ENCODE measurements around the gene GAB1.

- TF ChIP-seq, protein P1, sequence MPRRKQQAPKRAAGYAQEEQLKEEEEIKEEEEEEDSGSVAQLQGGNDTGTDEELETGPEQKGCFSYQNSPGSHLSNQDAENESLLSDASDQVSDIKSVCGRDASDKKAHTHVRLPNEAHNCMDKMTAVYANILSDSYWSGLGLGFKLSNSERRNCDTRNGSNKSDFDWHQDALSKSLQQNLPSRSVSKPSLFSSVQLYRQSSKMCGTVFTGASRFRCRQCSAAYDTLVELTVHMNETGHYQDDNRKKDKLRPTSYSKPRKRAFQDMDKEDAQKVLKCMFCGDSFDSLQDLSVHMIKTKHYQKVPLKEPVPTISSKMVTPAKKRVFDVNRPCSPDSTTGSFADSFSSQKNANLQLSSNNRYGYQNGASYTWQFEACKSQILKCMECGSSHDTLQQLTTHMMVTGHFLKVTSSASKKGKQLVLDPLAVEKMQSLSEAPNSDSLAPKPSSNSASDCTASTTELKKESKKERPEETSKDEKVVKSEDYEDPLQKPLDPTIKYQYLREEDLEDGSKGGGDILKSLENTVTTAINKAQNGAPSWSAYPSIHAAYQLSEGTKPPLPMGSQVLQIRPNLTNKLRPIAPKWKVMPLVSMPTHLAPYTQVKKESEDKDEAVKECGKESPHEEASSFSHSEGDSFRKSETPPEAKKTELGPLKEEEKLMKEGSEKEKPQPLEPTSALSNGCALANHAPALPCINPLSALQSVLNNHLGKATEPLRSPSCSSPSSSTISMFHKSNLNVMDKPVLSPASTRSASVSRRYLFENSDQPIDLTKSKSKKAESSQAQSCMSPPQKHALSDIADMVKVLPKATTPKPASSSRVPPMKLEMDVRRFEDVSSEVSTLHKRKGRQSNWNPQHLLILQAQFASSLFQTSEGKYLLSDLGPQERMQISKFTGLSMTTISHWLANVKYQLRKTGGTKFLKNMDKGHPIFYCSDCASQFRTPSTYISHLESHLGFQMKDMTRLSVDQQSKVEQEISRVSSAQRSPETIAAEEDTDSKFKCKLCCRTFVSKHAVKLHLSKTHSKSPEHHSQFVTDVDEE (CRISPR knock-in tag; IDR thresholded peaks at IDR 0.05) = no peak
- TF ChIP-seq, protein P2, sequence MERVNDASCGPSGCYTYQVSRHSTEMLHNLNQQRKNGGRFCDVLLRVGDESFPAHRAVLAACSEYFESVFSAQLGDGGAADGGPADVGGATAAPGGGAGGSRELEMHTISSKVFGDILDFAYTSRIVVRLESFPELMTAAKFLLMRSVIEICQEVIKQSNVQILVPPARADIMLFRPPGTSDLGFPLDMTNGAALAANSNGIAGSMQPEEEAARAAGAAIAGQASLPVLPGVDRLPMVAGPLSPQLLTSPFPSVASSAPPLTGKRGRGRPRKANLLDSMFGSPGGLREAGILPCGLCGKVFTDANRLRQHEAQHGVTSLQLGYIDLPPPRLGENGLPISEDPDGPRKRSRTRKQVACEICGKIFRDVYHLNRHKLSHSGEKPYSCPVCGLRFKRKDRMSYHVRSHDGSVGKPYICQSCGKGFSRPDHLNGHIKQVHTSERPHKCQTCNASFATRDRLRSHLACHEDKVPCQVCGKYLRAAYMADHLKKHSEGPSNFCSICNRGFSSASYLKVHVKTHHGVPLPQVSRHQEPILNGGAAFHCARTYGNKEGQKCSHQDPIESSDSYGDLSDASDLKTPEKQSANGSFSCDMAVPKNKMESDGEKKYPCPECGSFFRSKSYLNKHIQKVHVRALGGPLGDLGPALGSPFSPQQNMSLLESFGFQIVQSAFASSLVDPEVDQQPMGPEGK (CRISPR knock-in tag; IDR thresholded peaks at IDR 0.05; ENCODE audit: borderline replicate concordance) = no peak
- TF ChIP-seq ZNF565 (CRISPR knock-in tag; conservative IDR thresholded peaks at IDR 0.05; ENCODE audit: low read depth) = no peak
- no peak for TF ChIP-seq ZFP3 (CRISPR knock-in tag; IDR thresholded peaks at IDR 0.05)
- no peak for TF ChIP-seq ZNF70 (CRISPR knock-in tag; IDR thresholded peaks at IDR 0.05)
- no peak for TF ChIP-seq POU6F1 (CRISPR knock-in tag; IDR thresholded peaks at IDR 0.05; ENCODE audit: borderline replicate concordance, low read depth)
- no peak for TF ChIP-seq TCF4 (CRISPR knock-in tag; IDR thresholded peaks at IDR 0.05; ENCODE audit: borderline replicate concordance)
- TF ChIP-seq CREB5 (CRISPR knock-in tag; IDR thresholded peaks at IDR 0.05; ENCODE audit: low read depth) = no peak
- no peak for TF ChIP-seq GLIS3 (CRISPR knock-in tag; IDR thresholded peaks at IDR 0.05)
- TF ChIP-seq ZNF8 (CRISPR knock-in tag; IDR thresholded peaks at IDR 0.05) = no peak
- TF ChIP-seq CSDC2 (CRISPR knock-in tag; IDR thresholded peaks at IDR 0.05) = no peak
Observed at GRCh38 chr4:143488687-143489086, 152.0 kb downstream of the GAB1 start.
